Tibial artery (tissue), 4 donors: ENCODE results near the gene ANGPTL4.

ENCODE experiments used
- DNase-seq, 2 donors: peaks; one replicate each; pipeline ENCODE4 v3.0.0-alpha.2; 2019
- H3K27ac ChIP-seq, 2 donors: fragments of 200-600 bp; sonication (generic) in 1 of 2; 1 replicate in 1 of 2; 2 replicates in 1 of 2; pipeline ENCODE4 v1.5.1; 2018 to 2019; ENCODE audit warnings: mild to moderate bottlenecking in 1 of 2
- H3K27me3 ChIP-seq, 2 donors: fragments of 200-600 bp; sonication (generic) in 1 of 2; one replicate each; pipeline versions ENCODE4 v1.5.1 to v1.6.0; 2016 to 2019
- H3K36me3 ChIP-seq, 3 donors: fragments of 200-600 bp; sonication (generic) in 2 of 3; one replicate each; pipeline ENCODE4 v1.5.1; 2016 to 2019; ENCODE audit warnings: mild to moderate bottlenecking in 2 of 3
- H3K4me1 ChIP-seq, 4 donors: fragments of 200-600 bp; sonication (generic) in 2 of 4; 1 replicate in 3 of 4; 2 replicates in 1 of 4; pipeline ENCODE4 v1.5.1; 2016 to 2019
- H3K4me3 ChIP-seq, 2 donors: fragments of 200-600 bp; sonication (generic) in 1 of 2; 1 replicate in 1 of 2; 2 replicates in 1 of 2; pipeline ENCODE4 v1.5.1; 2018 to 2019; ENCODE audit warnings: mild to moderate bottlenecking in 2 of 2
- H3K9me3 ChIP-seq, 3 donors: fragments of 200-600 bp; sonication (generic) in 1 of 3; one replicate each; pipeline ENCODE4 v1.5.1; 2016 to 2019
- intact Hi-C: fragments of 100-400 bp; cut with DNase I; formaldehyde crosslinking; loops from one replicate; pipeline ENCODE4 v1.15.0; 2023; ENCODE audit warnings: low total_unique reads
- TF ChIP-seq, protein P1 (sequence below), 2 experiments: fragments of 200-600 bp in 1 of 2; fragments of 450-650 bp in 1 of 2; IDR thresholded peaks; one replicate each; pipeline ENCODE4 v1.5.1; 2017 to 2019; ENCODE audit warnings: antibody characterized with exemption in 2 of 2, mild to moderate bottlenecking in 1 of 2, moderate library complexity in 1 of 2

Gene ANGPTL4

DNA sequence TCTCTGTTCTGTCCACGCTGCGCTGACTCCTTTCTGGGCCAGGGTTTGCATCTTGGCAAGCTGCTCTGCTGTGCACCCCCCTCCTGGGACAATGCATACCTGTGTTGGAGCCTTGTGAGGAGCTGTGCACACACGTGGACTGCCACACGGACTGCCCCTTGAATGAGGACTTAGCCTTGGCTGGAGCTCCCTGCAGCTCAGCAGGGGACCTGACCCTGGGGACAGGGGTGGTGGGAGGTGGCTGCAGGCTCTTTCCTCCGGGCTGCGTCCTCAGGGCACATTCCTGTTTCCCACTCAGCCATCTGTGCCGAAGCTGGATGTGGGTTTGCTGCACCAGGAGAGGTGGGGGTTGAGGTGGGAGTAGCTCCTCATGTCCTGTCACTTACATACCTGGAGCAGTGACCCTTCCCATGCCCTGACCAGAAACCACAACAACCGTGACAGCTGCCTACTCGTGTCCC, 34.4 kb downstream of the ANGPTL4 start:
- no peak overlapping the region for H3K27ac ChIP-seq
- DNase-seq: no peak
- TF ChIP-seq, protein P1, sequence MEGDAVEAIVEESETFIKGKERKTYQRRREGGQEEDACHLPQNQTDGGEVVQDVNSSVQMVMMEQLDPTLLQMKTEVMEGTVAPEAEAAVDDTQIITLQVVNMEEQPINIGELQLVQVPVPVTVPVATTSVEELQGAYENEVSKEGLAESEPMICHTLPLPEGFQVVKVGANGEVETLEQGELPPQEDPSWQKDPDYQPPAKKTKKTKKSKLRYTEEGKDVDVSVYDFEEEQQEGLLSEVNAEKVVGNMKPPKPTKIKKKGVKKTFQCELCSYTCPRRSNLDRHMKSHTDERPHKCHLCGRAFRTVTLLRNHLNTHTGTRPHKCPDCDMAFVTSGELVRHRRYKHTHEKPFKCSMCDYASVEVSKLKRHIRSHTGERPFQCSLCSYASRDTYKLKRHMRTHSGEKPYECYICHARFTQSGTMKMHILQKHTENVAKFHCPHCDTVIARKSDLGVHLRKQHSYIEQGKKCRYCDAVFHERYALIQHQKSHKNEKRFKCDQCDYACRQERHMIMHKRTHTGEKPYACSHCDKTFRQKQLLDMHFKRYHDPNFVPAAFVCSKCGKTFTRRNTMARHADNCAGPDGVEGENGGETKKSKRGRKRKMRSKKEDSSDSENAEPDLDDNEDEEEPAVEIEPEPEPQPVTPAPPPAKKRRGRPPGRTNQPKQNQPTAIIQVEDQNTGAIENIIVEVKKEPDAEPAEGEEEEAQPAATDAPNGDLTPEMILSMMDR (IDR thresholded peaks at IDR 0.05): no peak

DNA sequence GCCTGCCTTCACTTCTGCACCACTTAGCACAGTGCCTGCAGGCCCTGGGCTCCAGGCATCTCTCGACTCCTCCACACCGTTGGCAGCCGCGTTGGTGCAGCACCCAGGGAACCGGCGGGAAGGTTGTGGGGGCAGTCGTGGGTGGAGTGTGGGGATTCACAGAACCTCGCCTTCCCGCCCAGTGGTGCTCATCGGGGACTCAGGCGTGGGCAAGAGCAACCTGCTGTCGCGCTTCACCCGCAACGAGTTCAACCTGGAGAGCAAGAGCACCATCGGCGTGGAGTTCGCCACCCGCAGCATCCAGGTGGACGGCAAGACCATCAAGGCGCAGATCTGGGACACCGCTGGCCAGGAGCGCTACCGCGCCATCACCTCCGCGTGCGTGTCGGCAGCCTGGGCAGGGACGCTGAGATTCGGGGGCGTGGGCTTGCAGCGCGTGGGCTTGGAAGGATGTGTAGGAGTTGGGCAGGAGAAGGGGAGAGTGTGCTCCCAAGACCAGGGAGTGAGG, 35.8 kb downstream of the ANGPTL4 start:
- DNase-seq: no peak
- TF ChIP-seq, protein P1 (IDR thresholded peaks at IDR 0.05): no peak
- H3K36me3 ChIP-seq: peaks cover 38 to 56% (median 51%) of the 10 kb centered on the region in 3 donors
- no peak overlapping the region for H3K27ac ChIP-seq
- peaks cover 0 to 37% (median 28%) of the 10 kb centered on the region in 4 donors for H3K4me1 ChIP-seq
- intact Hi-C loops: no loop called here
- no peak overlapping the region for H3K4me3 ChIP-seq
- H3K27me3 ChIP-seq: no peaks in the 10 kb centered on the region
- no peaks in the 10 kb centered on the region for H3K9me3 ChIP-seq

More for the DNA sequence above, 34.4 kb downstream of the ANGPTL4 start:
- Histone ChIP-seq H3K27me3 (no peaks in the 10 kb centered on the region), H3K36me3 (peaks cover 24 to 42% (median 39%) of the 10 kb centered on the region in 3 donors), H3K4me1 (peaks cover 1 to 51% (median 40%) of the 10 kb centered on the region in 4 donors), H3K4me3 (no peak overlapping the region), H3K9me3 (no peaks in the 10 kb centered on the region)
- intact Hi-C loops: no loop called here

DNA sequence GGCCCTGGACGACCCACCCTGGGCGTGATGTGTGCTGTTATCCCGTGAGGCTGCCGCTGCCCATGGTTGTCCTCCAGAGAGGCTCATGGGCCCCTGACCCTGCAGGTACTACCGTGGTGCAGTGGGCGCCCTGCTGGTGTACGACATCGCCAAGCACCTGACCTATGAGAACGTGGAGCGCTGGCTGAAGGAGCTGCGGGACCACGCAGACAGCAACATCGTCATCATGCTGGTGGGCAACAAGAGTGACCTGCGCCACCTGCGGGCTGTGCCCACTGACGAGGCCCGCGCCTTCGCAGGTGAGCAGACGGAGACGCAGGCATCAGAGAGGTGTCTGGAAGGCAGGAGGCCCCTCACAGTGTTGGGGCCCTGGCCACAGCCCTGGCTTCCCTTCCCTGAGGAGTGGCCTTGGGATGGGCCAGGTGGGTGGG, 38.0 kb downstream of the ANGPTL4 start:
- TF ChIP-seq, protein P1 (IDR thresholded peaks at IDR 0.05): no peak
- Histone ChIP-seq H3K27ac (no peak overlapping the region), H3K9me3 (no peaks in the 10 kb centered on the region), H3K36me3 (peaks cover 42 to 75% (median 60%) of the 10 kb centered on the region in 3 donors), H3K27me3 (no peaks in the 10 kb centered on the region), H3K4me3 (no peak overlapping the region), H3K4me1 (peaks cover 0 to 16% (median 11%) of the 10 kb centered on the region in 4 donors)
- no peak for DNase-seq
- intact Hi-C loops: no loop called here

DNA sequence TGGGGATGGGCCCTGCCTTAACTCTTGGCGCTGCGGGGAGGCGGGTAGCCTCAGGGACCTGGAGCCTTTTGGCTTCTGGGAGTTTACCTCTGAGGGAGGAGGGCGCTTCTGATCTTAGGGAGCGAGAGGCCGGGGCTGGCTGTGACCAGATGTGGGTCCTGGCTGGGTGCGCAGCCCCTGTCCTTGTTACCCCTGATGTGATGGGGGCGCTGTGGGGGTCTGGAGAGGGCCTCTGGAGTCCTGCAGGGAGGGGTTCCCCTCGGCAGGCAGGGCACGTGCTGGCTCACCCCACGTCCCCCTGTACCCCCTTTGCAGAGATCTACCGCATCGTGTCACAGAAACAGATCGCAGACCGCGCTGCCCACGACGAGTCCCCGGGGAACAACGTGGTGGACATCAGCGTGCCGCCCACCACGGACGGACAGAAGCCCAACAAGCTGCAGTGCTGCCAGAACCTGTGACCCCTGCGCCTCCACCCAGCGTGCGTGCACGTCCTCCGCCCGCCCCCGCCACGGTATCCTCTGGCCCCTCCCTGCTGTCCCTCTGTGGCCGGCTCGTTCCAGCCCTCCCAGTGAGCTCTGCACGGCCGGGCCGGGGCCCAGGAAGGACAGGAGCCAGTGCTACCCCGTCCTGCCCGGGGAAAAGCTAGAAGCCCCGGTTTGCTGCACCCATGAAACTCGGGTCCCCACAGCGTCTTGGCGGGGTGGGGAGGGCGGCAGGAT, 39.3 kb downstream of the ANGPTL4 start:
- Histone ChIP-seq H3K4me3 (no peak overlapping the region), H3K27ac (no peak overlapping the region), H3K27me3 (no peaks in the 10 kb centered on the region), H3K4me1 (peaks cover 0 to 3% (median 1%) of the 10 kb centered on the region in 4 donors), H3K36me3 (peaks cover 42 to 75% (median 60%) of the 10 kb centered on the region in 3 donors), H3K9me3 (no peaks in the 10 kb centered on the region)
- DNase-seq: no peak
- TF ChIP-seq, protein P1 (IDR thresholded peaks at IDR 0.05): no peak
- intact Hi-C loops: no loop called here

DNA sequence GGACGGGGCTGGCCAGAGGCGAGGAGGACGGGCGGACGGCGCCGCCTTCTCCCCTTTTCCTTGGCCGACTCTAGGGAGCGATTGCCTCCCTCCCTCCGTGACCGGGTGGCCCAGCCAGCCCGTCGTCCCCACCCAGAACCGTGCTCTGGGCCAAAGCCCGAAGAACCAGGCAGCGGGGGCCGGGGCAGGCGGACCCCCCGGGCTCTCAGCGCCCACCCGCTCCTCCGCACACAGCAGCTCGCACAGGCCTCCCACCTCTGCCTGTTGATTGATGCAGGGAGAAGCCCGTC, 39.8 kb downstream of the ANGPTL4 start:
- Histone ChIP-seq H3K27ac (no peak overlapping the region), H3K36me3 (peaks cover 42 to 75% (median 60%) of the 10 kb centered on the region in 3 donors)

More for the DNA sequence above, 39.8 kb downstream of the ANGPTL4 start:
- Histone ChIP-seq H3K27me3 (no peaks in the 10 kb centered on the region), H3K4me1 (no peaks in the 10 kb centered on the region), H3K4me3 (no peak overlapping the region), H3K9me3 (no peaks in the 10 kb centered on the region)
- intact Hi-C loops: no loop called here
- no peak for DNase-seq
- TF ChIP-seq, protein P1 (IDR thresholded peaks at IDR 0.05): no peak
